Thoracic aorta endothelial cell (primary cell): ENCODE measurements around the gene KAZALD1. TPM values are rescaled to one million over a fixed set of nuclear protein-coding genes. Genes with fewer than 3 reads are reported as not detected.

ENCODE experiments used
- total RNA-seq: library from RNA; depleted of rRNA; stranded (reverse); fragments of >200 nt; gene quantifications from 2 replicates; pipeline ENCODE4 v1.2.3, GENCODE V29; 2012

Gene KAZALD1, protein sequence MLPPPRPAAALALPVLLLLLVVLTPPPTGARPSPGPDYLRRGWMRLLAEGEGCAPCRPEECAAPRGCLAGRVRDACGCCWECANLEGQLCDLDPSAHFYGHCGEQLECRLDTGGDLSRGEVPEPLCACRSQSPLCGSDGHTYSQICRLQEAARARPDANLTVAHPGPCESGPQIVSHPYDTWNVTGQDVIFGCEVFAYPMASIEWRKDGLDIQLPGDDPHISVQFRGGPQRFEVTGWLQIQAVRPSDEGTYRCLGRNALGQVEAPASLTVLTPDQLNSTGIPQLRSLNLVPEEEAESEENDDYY
- total RNA-seq: 2.4 and 2.9 TPM in 2 replicates

DNA sequence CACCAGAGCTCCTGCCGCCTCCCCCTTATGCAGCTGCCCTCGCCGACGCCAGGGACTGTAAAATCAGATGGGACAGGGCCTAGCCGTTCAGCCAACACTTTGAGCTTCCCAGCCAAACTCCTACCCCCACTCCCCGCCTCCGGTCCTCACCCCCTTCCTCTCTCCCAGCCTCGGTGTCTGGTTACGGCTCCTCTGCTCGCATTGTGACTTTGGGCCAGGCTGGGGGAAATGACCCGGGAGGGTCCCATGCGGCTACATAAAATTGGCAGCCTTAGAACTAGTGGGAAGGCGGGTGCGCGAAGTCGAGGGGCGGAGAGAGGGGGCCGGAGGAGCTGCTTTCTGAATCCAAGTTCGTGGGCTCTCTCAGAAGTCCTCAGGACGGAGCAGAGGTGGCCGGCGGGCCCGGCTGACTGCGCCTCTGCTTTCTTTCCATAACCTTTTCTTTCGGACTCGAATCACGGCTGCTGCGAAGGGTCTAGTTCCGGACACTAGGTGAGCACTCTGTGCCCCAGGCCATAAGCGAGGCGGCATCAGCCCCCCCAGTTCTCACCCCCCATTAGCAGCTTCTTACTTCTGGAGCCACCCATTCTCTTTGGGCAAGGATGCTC lies at the start of gene KAZALD1:
Gene KAZALD1, plus strand, starts transcription at position 366 of the 608 bp plus-strand sequence. CDS start 604 bp downstream, outside the sequence.

DNA sequence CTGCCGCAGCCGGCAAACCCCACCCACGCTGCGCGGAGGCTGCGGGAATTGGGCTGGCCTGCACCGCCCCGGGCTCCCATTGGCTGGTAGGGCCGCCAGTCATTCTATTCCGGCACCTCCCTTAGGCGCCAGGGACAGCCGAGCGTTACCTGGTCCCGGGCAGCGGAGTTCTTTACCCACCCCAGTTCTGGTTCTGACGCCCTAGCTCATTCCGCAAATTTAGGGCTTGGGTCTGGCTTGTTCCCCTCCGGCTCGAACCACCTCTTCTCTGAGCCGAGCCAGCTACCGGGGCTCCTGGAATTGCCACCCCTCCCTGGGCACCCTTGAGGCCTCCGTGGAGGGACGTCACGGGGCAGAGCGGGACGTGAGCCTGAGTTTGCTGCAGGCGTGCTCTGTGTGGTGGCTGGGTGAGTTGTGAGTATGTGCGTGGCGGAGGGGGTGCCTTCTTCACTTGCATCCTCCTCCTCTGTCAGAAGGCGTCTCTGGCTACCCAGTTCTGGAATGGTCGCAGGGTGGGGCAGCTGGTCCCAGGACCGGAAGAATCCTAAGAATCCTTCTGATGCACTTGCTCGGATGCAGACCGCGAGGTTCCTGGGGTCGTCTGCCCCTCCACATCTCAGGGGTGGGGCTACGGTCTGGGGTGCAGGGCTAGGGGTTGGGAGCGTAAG lies 30.5 kb upstream of the KAZALD1 start, which contains the start of the genes PDZD7 and SFXN3:
Gene PDZD7, minus strand, starts transcription at position 2 of the 668 bp plus-strand sequence. CDS start 910 bp downstream, outside the sequence.
Gene SFXN3, plus strand, starts transcription at position 107 of the 668 bp plus-strand sequence. CDS start 3,461 bp downstream, outside the sequence.

Other genes starting within 250 kb of the KAZALD1 start
- gene SLF2, start 149.0 kb upstream of the KAZALD1 start, total RNA-seq: 39.2 and 41.2 TPM in 2 replicates
- gene SEMA4G, start 92.5 kb upstream of the KAZALD1 start, total RNA-seq: 1.5 and 1.6 TPM in 2 replicates
- 45.1 and 48.6 TPM in 2 replicates for gene MRPL43, start 74.5 kb upstream of the KAZALD1 start, total RNA-seq
- gene TWNK, start 74.4 kb upstream of the KAZALD1 start, total RNA-seq: 7.6 and 9.2 TPM in 2 replicates
- 38.6 and 52.3 TPM in 2 replicates for gene LZTS2, start 62.2 kb upstream of the KAZALD1 start, total RNA-seq
- 0.50 and 0.53 TPM in 2 replicates for gene PDZD7, start 30.9 kb upstream of the KAZALD1 start, total RNA-seq
- 73.4 and 84.9 TPM in 2 replicates for gene SFXN3, start 30.8 kb upstream of the KAZALD1 start, total RNA-seq
- gene TLX1, start 69.3 kb downstream of the KAZALD1 start, total RNA-seq: 0.40 TPM in 1 of 2 replicates, not detected in the other
- gene LBX1, start 167.5 kb downstream of the KAZALD1 start, total RNA-seq: not detected in 2 replicates